Neural cell (in vitro differentiated cells): ENCODE data around the gene MYO10.

Experiments
- CTCF ChIP-seq: fragments of 450-650 bp; IDR thresholded peaks from 2 replicates; pipeline ENCODE4 v1.5.1; 2014; ENCODE audit warnings: antibody characterized with exemption, mild to moderate bottlenecking, moderate library complexity; ENCODE audit not compliant: poor library complexity, severe bottlenecking
- EP300 ChIP-seq: fragments of 450-650 bp; conservative IDR thresholded peaks from 2 replicates; pipeline ENCODE4 v1.6.1; 2014; ENCODE audit warnings: antibody characterized with exemption, mild to moderate bottlenecking, moderate library complexity; ENCODE audit not compliant: poor library complexity, severe bottlenecking
- EZH2 ChIP-seq: fragments of 200-600, 300-800 bp; shearing (Covaris generic), sonication (generic); IDR thresholded peaks from 2 replicates; pipeline ENCODE4 v1.6.1; 2014; ENCODE audit warnings: antibody characterized with exemption, low read length, borderline replicate concordance, mild to moderate bottlenecking; ENCODE audit not compliant: insufficient read depth, poor library complexity, severe bottlenecking
- MXI1 ChIP-seq: fragments of 450-650 bp; conservative IDR thresholded peaks from 2 replicates; pipeline ENCODE4 v1.6.1; 2014; ENCODE audit warnings: antibody characterized with exemption, mild to moderate bottlenecking; ENCODE audit not compliant: poor library complexity, severe bottlenecking
- POLR2AphosphoS5 ChIP-seq: IDR thresholded peaks from 2 replicates; pipeline ENCODE4 v1.6.1; 2012
- RAD21 ChIP-seq: fragments of 450-650 bp; conservative IDR thresholded peaks from 2 replicates; pipeline ENCODE4 v1.6.1; 2014; ENCODE audit warnings: antibody characterized with exemption, mild to moderate bottlenecking, moderate library complexity
- REST ChIP-seq: IDR thresholded peaks from 2 replicates; pipeline ENCODE4 v1.6.1; 2012; ENCODE audit warnings: borderline replicate concordance
- TAF1 ChIP-seq: IDR thresholded peaks from 2 replicates; pipeline ENCODE4 v1.6.1; 2012; ENCODE audit warnings: low read depth

GRCh38 chr5:16733331-16734006, 202.6 kb downstream of the MYO10 start:
- TF ChIP-seq POLR2AphosphoS5 (no peak), EZH2 (no peak), EP300 (no peak), CTCF (no peak), TAF1 (no peak), RAD21 (no peak), REST (no peak), MXI1 (no peak)
